Activated gamma-delta T cell (primary cell): ENCODE data around the gene PEX16.

Experiments
- DNase-seq: peaks from one replicate; lab custom pipeline; 2025; lab: John Stamatoyannopoulos, UW

PEX16 gene

DNA sequence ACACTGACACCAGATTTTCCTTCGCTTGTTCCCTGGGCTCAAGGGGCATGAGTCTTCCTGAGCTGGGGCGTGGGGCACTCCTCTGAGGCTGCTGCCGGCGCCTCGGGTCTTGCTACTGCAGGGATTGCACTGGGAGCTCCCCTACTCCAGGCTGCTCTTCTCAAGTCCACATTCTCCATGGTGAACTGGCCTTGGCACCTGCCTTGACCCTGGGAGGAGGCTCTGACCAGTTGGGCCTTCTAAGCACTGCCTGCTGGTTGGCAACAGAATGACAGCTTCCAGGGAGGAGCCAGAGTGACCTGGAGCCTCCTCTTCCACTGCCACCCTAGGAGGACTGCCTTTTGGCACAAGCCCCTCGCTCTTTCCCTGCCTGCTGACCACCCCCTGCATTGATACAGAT is 20.1 kb downstream of the PEX16 start:
- DNase-seq: no peak

DNA sequence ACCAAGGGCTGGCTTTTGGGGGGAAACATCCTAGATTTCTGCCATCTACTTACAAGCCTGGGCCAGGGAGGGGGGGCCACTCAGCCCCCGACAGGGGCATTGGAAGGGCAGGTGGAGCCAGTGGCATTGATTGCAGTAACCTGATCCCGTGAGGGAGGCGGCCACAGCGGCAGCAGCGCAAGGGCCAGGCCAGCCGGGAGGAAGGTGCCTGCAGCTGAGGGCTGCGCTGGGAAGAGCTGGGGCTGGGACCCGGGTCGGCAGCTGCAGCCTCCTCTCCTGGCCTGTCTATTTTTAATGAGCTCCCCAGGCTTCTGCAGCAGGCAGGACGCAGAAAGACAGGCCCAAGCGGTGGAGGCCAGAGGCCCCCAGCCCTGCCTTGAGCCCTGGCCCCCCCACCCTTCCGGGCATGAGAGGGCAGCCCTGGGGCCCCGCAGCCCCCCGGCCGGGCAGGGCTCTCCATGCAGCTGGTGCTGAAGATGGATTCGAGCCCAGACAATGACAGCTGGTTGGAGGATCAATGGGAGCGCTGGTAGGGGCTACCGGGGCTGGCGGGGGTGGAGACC is 21.2 kb downstream of the PEX16 start:
- no peak for DNase-seq

DNA sequence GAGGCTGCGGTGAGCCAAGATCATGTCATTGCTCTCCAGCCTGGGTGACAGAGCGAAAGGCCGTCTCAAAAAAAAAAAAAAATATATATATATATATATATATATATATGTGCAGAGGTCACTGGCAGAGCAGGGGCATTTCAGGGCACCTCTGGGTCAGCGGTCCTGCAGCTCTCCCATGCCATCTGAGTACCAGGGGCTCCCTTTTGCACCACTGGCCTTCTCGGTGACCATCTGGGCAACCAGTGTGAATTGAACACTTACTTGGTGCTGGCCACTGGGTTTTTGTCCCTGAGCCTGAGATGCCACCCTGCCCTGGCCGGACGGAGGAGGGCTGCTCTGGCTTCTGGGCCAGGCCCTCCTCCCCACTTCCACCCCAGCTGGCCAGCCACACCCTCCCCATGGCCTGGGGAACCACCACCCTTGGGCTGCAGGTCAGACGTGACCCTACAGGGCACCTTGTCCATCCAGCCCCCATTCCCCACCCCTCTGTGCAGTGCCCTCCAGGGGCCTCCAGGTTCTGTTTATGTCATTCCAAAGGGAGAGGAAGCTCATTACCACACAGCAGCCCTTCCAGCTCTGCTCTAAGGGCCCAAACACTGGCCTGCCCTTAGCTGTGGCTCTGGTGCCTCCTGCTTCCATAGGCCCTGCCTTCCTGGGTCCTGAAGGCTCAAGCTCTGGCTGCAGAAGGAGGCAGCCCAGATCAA is 22.0 kb downstream of the PEX16 start:
- DNase-seq: no peak

DNA sequence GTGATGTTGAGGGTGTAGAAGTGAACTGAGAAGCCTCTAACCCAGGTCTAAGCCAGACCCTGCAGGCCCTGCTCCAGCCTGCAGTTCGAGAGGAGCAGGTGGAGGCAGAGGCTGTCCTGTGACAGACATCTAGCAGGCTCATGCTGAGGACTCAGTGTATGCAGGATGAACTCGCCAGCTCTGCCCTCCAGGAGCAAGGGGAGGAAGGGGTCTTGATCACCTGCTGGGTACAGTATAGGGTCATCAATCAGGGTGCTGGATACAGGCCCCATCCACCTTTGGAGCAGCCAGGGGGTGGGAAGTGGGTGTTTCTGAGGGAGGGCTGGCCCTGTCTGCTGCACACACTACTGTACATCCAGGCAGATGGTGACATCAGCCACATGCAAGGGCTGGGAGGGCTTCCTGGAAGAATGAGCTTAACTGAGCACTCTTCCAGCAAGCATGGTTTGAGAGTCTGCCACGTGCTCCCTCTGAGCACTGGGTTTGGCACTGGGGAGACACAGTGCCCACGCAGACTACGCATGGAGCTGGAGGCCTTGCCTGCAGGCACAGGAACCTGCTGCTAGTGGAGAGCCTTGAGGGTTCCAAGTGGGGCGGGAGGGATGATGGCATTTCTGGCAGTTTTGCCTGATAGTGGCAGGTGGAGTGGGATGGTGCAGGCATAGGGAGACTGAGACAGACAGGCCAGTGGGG is 23.0 kb downstream of the PEX16 start:
- DNase-seq: no peak

DNA sequence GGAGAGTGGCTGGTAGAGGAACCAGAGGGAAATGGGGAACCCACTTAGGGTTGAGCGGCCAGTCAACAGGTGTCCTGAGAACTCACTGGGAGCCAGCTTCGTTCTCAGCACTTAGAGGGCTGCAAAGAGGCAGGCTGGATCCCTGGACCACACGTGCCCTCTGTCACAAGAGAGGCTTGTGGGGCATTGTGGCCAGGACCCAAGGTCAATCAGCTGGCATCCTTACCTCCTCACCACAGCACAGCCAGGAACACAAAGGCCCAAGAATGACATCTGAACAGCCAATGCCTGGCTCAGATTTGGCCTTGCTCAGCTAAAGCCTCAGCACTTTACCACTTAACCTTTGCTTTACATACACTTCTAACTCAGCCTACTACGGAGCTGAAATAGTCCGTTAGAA is 24.8 kb downstream of the PEX16 start:
- no peak for DNase-seq

DNA sequence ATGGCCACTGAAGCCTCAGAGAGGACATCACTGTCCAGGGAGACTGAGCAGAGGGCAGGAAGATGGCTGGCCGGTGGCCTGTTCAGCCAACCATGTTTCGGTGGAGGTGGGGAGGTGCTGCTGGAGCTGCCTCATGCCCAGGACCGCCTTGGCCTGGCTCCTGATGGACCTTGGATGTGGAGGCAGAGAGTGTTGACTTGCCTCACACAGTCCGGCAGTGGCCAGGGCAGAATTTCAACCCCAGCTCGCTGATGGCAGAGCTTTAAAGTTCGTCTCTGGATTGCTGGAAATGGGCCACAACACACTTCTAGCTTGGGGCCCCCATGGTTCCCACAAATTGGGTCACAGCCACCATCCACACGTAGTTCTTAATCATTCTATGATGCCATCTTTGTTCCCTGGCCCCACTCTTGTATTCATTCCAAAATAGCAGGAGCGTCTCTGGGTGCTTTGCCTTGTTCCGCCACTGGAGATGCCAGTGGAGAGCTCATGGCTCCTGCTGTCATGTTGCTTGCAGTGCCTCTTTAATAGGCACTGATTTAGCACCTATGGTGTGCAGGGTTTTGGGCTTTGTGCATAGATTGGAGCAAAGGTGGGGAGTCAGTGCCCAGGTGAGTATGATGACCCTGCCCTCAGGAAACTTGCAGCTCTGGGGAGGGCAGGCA is 26.7 kb downstream of the PEX16 start:
- no peak for DNase-seq

DNA sequence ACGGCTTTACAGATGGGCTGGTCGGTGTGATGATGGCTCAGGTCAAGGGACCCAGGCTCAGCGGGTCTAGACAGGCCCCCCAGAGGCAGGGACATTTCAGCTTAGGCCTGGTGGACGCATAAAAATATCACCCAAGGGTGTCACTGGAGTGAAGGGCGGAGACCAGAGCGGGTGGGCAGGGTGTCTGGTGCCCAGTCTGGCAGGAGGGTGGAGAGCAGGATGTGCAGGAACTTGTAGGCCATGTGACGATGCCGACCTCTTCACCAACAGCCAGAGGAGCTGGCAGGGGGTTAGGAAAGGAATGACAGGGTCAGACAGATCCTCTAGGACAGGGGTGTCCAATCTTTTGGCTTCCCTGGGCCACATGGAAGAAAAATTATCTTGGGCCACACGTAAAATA is 27.7 kb downstream of the PEX16 start:
- DNase-seq: no peak

DNA sequence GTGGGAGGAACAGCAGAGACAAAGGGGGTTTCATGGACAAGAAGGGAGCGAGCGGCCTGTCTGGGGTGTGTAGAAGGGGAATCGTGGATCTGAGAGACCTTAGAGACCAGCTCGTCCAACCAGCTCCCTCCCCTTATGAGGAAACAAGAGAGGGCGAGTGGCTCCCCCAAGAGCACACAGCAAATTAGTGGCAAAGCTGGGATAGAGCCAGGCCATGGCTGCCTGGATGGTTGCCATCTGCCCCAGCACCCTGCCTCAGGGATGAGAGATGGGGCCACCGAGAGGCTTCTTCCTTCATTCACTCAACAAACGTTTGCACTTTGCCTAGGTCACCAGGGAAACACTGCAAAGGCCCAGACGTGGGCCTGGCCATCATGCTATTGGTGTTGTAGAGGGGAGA is 28.1 kb downstream of the PEX16 start:
- no peak for DNase-seq

DNA sequence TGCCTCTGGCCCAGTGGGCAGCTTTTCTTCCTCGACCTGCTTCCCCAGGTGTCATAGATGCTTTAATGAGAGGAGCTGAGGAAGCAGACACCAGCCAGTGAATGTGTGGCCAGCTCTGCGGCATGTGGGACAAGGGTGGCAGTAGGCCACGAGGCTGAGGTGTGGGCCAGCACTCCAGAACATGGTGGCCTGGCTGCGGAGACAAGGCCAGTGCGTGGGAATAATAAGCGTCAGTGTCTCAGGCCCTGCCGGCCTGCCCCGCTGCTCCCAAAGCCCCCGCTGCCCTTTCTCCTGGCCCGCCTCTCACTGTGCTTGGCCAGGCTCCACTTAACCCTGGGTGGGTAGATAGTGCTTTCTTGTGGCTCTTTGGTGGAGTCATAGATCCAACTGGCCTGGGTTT is 30.1 kb downstream of the PEX16 start:
- DNase-seq: no peak

DNA sequence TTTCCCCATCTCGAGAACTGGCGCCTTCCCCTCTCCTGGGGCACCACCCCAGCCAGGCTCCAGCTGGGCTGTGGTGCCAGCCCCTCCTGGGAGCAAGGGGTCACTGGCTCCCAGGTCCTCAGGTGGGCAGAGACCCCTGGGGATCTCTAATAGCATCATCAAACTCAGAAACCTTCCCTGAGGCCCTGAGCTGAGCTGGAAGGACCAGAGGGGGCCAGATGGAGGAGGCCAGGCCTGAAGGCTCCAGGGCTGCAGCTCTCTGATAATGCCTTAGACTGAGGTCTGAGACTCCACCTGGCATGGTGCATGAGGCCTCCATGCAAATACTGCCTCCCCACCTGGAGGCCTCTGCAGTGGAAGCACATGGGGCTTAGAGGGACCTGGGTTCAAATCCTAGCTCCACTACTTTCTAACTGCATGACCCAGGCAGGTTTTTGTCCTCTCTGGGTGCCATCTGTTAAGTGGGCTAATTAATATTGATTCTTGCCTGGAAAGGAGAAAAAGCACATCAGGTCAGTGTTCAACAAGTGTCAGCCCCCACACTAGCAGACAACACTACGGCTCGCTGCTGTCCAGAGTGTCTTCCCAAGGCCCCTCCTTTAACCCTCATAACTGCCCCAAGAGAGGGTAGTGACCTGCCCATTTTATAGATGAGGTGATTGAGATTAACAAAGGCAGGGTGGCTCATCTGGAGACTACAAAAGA is 30.7 kb downstream of the PEX16 start:
- no peak for DNase-seq

DNA sequence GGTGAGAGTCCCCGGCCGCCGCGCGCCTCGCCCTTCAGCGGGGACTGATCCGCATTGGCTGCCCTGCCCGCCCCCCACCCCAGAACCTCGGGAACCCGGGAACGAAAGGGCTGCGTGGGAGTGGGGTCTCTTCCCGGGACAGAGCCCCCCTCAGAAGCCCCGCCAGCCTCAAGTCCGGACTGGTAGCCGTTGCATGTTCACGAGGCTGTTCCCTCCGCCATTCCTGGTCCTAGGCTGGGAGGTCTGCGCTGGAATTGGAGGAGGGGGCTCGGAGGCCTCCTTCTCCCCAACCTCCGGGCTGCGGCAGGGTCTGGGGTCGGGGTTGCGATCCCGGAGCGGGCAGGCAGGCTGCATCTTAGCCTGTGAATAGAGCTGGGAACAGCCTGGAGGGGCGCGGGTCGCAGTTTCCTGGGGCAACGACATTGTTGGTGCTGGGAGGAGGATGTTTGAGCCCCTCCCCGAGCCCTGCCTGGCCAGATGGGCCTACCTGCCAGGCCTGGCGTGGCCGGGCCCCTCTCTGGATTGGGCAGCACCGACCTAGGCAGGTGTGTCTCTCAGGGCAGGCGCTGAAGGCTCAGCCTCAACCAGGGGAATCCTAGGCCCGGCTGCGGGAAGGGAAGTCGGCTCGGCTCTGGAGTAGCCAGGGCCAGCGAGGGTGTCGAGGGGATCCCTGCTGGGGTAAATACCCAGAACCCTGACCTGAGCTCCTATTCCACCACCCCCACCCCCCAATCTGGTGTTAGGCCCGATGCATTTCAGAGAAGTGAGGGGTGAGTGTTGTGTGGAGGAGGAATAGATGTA is 31.6 kb downstream of the PEX16 start:
- DNase-seq: no peak

DNA sequence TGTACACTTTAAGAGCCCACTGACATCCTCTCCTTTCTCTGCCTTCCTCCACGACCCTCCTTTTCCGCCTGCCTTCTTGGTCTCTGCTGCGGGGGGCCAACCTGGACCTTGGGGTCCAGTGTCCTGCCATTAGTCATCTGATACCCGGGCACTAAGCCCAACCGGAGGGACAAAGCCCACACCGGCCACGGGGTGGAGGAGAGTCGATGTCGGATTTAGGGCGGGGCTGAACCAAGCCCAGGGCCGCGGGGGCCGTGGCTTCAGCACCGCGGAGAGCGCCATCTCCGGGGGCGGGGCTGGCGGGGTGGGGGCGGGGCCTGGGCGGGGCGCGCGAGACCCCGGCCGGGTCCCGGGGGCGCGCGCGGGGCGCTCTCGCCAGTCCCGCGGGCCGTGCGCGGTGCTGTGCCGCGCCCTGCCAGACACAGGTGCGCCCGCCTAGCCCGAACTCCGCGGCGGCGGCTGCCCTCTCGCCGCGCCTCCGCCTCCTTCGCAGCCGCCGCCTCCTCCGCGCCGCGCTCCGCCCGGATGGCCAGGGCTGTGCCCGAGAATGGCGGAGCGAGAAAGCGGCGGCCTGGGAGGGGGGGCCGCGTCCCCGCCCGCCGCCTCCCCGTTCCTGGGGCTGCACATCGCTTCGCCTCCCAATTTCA is 32.3 kb downstream of the PEX16 start, which contains the start of gene MAPK8IP1:
MAPK8IP1 (plus strand) TSS at position 378 of the 647 bp plus-strand sequence; CDS start at position 548, 170 bp downstream.
- peak; percentile 34 for DNase-seq

DNA sequence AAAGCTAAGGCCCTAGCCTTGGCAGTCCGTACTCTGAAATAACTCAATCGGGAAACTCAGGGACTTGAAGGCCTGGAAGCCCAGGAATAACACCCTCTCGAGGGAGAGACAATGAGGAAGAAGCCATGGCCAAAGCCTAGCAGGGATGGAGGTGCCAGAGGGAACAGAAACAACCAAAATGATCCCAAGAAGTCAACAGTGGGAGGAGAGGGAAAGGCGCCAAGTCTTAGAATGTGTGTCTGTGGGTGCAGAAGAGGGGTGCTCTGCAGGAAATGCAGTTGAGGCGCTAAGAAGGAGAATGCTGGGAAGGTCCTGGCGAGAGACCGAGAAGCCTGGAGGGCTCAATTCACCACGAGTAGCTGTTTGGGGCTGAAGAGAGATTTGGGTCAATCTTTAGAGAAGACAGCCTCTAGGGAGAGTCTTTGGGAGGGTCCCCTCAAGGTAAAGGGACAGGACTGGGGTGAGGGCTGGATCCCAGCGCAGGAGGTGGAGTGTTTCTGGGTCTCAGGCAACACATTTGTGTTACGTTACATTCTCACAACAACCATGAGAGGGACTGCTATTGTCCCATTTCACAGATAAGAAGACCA is 33.0 kb downstream of the PEX16 start:
- DNase-seq: no peak

DNA sequence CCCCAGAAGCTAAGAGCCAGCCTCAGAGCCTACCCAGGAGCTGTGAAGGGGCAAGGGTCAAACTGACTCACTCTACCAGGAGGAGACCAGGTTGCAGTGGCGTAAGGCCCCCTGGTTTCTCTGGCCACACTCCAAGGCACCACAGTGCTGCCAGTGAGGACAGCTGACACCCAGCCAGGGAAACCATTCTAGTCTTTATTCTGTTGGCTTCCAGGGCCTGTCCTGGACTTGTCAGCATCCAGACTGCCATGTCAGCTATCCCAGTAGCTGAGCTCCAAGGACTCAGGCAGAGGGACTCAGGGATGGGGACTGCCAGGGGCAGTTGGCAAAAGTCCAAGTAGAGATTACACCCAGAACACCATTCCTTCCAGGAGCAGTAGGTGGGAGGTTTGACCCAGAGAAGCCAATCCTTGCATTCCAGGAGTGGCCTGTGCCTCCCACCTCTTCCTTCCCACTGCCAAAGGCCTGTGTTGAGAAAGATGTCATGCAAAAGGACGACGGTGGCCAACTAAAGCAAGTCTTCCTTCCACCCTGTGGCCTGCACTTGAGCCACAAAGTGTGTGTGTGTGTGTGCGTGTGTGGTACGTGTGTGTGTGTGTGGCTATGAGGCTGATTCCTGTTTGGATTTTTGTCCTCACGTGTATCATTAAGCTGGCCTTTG is 35.8 kb downstream of the PEX16 start:
- no peak for DNase-seq

DNA sequence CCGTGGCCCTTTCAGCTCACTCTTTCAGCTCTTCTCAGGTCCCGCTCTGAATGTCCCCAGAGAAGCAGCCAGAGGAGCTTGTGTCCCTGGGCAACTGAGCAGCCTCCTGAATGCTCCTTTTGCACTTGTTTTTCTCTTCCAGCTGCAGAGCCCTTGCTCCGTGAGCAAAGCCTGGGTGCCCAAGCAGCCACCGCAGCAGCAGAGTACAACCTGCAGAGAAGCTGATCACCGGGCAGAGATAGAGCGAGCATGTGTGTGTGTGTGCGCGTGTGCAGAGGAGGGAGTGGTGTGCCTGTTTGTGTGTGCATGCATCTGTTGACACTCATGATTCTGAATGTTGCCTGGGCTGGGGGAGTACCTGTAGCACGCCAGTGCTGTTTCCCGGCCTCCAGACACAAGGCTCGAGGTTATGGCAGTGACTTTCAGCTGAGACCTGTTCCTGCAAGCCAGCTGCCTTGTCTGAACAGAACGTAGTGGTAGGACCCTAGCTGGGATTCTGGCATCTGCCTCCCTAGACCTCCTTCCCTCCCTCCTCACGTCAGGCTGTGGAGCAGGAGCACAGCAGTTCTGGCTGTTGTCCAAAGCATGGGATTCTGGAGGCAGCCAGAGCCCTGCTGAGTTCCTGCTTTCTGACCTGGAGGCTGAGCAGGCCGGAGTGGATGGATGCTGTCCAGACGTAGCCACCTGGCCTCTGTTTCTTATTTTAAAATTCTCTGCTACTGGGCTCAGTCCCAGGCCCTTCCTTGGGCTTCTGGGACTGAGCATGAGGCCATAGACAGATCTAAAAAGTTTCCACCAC is 36.7 kb downstream of the PEX16 start:
- no peak for DNase-seq

DNA sequence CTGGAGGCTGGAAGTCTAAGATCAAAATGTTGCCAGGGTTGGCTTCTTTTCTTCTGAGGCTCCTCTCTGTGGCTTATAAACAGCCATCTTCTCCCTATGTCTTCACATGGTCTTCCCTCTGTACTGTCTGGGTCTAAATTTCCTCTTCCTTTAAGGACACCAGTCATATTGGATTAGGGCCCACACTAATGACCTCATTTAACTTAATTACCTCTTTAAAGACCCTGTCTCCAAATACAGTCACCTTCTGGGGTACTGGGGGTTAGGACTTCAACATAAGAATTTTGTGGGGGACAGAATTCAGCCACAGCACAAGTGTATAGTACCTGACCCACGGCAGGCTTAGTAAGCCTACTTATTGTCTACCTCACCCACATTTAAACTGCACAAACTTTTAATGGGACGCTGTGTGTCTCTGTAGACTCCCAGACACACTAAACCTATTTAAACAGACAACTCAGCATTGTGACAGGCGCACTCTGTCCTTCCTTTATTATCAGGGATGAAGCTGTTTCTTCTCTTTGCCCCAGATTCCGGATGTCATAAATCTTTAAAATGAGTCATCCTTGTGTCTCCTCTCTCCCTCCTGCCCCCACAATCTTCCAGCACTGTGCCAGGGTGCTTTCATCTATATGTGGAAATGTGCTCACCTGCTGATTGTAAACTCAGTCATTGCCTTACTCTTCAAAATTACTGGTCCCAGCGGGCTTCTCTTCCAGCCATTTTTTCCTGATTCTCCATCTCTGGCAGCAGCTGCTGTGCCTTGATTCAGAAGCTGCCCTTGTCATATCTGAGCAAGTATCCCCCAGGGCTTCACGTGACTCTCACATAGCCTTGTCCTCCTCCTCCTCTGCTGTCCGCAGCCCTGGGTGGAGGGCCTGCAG is 37.6 kb downstream of the PEX16 start:
- DNase-seq: no peak

DNA sequence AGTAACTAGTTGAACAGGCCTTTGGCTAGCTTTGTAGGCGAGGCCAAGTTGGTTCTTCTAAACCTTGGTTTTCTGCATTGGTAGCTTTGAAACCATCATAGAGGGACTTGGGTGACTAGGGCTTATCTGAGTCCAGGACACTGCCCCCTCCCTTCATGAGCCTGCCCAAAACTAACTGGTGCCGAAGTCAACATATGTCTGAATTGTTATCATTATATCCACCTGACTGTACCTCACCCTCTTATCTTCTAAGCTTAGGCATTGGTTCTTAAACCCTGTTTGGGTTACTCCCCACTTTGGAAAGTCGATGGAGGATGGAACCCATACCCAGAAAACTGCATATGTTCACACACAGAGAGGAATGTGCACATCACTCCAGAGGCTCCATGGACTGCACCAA is 39.8 kb downstream of the PEX16 start:
- DNase-seq: no peak

DNA sequence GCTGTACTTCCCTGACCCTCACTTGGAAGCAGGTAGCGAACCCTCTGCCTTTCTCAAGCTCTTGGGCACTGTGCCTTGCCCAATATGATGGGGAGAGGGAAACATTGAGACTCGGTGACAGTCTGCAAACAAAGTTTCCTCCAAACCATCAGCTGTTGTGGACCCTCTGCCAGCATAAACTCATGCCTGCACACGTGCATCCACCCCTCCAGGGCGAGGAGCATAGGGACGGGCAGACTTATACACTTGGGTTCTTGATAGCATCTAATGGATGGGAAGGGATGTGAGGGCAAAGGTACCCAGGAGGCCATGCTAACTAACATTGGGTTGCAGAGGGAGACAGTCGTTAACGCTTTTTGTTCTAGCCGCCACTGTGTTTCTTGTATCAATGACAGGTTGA is 40.5 kb downstream of the PEX16 start:
- DNase-seq: no peak
